ENCODE measurements around the gene AMPD2.
A peak's percentile ranks its signal among the peaks of the same experiment; 100 is the strongest.
"Not testable (repeated sequence)": the region's sequence is repeated elsewhere in the genome, so short reads cannot be mapped to it uniquely, and the experiment has no call there.

AMPD2 gene

GRCh38 chr1:109654519-109654918, 34.9 kb downstream of the AMPD2 start:
- no peak for DNase-seq

GRCh38 chr1:109655615-109656519, 36.2 kb downstream of the AMPD2 start, which contains the start of gene GSTM4:
Gene GSTM4 (plus strand): TSS chr1:109656099. CDS start chr1:109656390, 291 bp downstream.
- peak; percentile 72 for DNase-seq

- no peak for DNase-seq
Measured at GRCh38 chr1:109657395-109657794, 37.8 kb downstream of the AMPD2 start.

- no peak for DNase-seq
Measured at GRCh38 chr1:109657970-109658369, 38.3 kb downstream of the AMPD2 start.

GRCh38 chr1:109658533-109659042, 39.0 kb downstream of the AMPD2 start:
- no peak for DNase-seq

GRCh38 chr1:109659145-109659544, 39.5 kb downstream of the AMPD2 start:
- no peak for DNase-seq

- no peak for DNase-seq
Measured at GRCh38 chr1:109659997-109660690, 40.5 kb downstream of the AMPD2 start.

GRCh38 chr1:109660691-109661026, 41.0 kb downstream of the AMPD2 start:
- DNase-seq: not testable (repeated sequence)

GRCh38 chr1:109661391-109661790, 41.8 kb downstream of the AMPD2 start:
- no peak for DNase-seq

GRCh38 chr1:109664671-109665070, 45.0 kb downstream of the AMPD2 start:
- no peak for DNase-seq

GRCh38 chr1:109667452-109668122, 48.0 kb downstream of the AMPD2 start, which contains the start of gene GSTM2:
Gene GSTM2 (plus strand): TSS chr1:109668057. CDS start chr1:109668116, 59 bp downstream.
- peak; percentile 85 for DNase-seq

GRCh38 chr1:109668123-109668775, 48.6 kb downstream of the AMPD2 start:
- no peak for DNase-seq

GRCh38 chr1:109669246-109669948, 49.8 kb downstream of the AMPD2 start:
- no peak for DNase-seq

- DNase-seq: not testable (repeated sequence)
Measured at GRCh38 chr1:109669949-109670302, 50.3 kb downstream of the AMPD2 start.

GRCh38 chr1:109671067-109671466, 51.4 kb downstream of the AMPD2 start:
- DNase-seq: no peak

- DNase-seq: not testable (repeated sequence)
Measured at GRCh38 chr1:109673861-109674260, 54.2 kb downstream of the AMPD2 start.

GRCh38 chr1:109676683-109677381, 57.2 kb downstream of the AMPD2 start:
- DNase-seq: not testable (repeated sequence)

- no peak for DNase-seq
Measured at GRCh38 chr1:109677459-109677858, 57.8 kb downstream of the AMPD2 start.

GRCh38 chr1:109678637-109679036, 59.0 kb downstream of the AMPD2 start:
- DNase-seq: not testable (repeated sequence)
